Measurements from ENCODE around the gene ELFN1.

GRCh38 chr7:1779445-1779844 is 109.4 kb downstream of the ELFN1 start:
- no peak for TF ChIP-seq ZFX (IDR thresholded peaks at IDR 0.05; ENCODE audit: borderline replicate concordance)
- TF ChIP-seq CTCF (IDR thresholded peaks at IDR 0.05), result no peak

Data from 22Rv1 (cell line).